ENCODE data around the gene C13orf46.

The C13orf46 gene

GRCh38 chr13:113969973-113970611 is 3.8 kb downstream of the C13orf46 start:
- no peak for DNase-seq

GRCh38 chr13:113969311-113969972 is 4.4 kb downstream of the C13orf46 start:
- DNase-seq, result no peak

- DNase-seq, result no peak
These were observed 5.2 kb downstream of the C13orf46 start for GRCh38 chr13:113968463-113969310.

GRCh38 chr13:113967729-113968462 is 6.0 kb downstream of the C13orf46 start:
- DNase-seq, result no peak

GRCh38 chr13:113967206-113967720 is 6.6 kb downstream of the C13orf46 start:
- DNase-seq, result no peak

GRCh38 chr13:113965968-113966884 is 7.7 kb downstream of the C13orf46 start:
- DNase-seq, result no peak

GRCh38 chr13:113965383-113965874 is 8.4 kb downstream of the C13orf46 start:
- DNase-seq, result no peak

GRCh38 chr13:113964251-113964995 is 9.5 kb downstream of the C13orf46 start:
- DNase-seq, result no peak

GRCh38 chr13:113963376-113963775 is 10.5 kb downstream of the C13orf46 start:
- DNase-seq, result no peak

- DNase-seq, result no peak
These were observed 10.9 kb downstream of the C13orf46 start for GRCh38 chr13:113962975-113963374.

- no peak for DNase-seq
These were observed 11.5 kb downstream of the C13orf46 start for GRCh38 chr13:113962386-113962785.

- no peak for DNase-seq
These were observed 13.5 kb downstream of the C13orf46 start for GRCh38 chr13:113960276-113960948.

- DNase-seq, result no peak
These were observed 14.7 kb downstream of the C13orf46 start for GRCh38 chr13:113959198-113959597.

- no peak for DNase-seq
These were observed 15.5 kb downstream of the C13orf46 start for GRCh38 chr13:113958373-113958772.

- no peak for DNase-seq
These were observed 17.3 kb downstream of the C13orf46 start for GRCh38 chr13:113956571-113956970.

GRCh38 chr13:113955691-113956090 is 18.2 kb downstream of the C13orf46 start:
- DNase-seq, result no peak

GRCh38 chr13:113955235-113955634 is 18.6 kb downstream of the C13orf46 start:
- DNase-seq, result no peak

- no peak for DNase-seq
These were observed 19.6 kb downstream of the C13orf46 start for GRCh38 chr13:113954046-113954835.

GRCh38 chr13:113953561-113953960 is 20.3 kb downstream of the C13orf46 start:
- DNase-seq, result no peak

Data from CD4-positive, alpha-beta T cell treated with Interleukin-15 for 1 hour (primary cell).